ENCODE measurements around the gene PLCB2.

- no peak for TF ChIP-seq CTCF (conservative IDR thresholded peaks at IDR 0.05; ENCODE audit: low read length)
- TF ChIP-seq EZH2phosphoT487 (IDR thresholded peaks at IDR 0.05; ENCODE audit: borderline replicate concordance), result no peak
These were observed 38.3 kb upstream of the PLCB2 start for GRCh38 chr15:40345867-40346578.

All from Loucy (cell line).